ENCODE results near the gene ERP29.
A peak's percentile ranks its signal among the peaks of the same experiment; 100 is the strongest.

ERP29 gene

DNA sequence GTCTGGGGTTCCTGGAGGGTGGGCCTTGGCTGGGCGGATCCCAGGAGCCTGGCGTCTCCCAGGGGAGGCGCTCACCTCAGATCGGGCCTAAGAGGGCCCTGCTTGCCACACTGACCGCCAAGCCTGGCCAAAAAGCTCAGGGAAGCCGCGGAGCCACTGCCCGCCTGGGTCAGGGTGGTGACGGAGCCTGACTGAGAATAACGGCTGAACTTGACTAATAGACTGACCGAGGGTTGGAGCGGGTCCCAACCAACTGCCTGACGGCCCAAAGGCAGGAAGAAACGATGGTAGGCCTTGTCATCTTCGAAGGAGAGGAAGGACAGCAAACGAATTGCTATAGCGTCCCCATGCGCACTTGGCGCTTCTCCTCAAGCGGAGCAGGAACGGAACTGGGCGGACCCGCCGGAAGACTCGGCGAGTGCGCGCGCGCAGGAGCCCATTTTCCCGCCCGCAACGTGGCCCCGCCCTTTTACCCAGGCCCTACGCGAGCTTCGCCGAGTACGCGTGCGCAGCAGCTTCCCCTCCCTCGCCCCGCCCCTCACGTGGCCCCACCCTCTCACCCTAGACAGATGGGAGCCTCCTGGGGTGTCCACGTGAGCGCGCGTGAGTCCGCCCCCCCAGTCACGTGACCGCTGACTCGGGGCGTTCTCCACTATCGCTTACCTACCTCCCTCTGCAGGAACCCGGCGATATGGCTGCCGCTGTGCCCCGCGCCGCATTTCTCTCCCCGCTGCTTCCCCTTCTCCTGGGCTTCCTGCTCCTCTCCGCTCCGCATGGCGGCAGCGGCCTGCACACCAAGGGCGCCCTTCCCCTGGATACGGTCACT is at the start of gene ERP29, which contains the start of gene TMEM116:
ERP29 (plus strand) TSS at position 652 of the 826 bp plus-strand sequence; CDS start at position 692, 40 bp downstream.
TMEM116 (minus strand) TSS at position 391 of the 826 bp plus-strand sequence. CDS start 7,895 bp downstream, outside the sequence.
- peak within 1 kb of the TSS; percentile 96 for H3K4me3 ChIP-seq (ENCODE audit: low read depth, low read length)
- TF ChIP-seq, protein P1, sequence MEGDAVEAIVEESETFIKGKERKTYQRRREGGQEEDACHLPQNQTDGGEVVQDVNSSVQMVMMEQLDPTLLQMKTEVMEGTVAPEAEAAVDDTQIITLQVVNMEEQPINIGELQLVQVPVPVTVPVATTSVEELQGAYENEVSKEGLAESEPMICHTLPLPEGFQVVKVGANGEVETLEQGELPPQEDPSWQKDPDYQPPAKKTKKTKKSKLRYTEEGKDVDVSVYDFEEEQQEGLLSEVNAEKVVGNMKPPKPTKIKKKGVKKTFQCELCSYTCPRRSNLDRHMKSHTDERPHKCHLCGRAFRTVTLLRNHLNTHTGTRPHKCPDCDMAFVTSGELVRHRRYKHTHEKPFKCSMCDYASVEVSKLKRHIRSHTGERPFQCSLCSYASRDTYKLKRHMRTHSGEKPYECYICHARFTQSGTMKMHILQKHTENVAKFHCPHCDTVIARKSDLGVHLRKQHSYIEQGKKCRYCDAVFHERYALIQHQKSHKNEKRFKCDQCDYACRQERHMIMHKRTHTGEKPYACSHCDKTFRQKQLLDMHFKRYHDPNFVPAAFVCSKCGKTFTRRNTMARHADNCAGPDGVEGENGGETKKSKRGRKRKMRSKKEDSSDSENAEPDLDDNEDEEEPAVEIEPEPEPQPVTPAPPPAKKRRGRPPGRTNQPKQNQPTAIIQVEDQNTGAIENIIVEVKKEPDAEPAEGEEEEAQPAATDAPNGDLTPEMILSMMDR (IDR thresholded peaks at IDR 0.05; ENCODE audit: insufficient read depth, low read length, missing control alignments), result peak; percentile 71
- peak; percentile 84 for DNase-seq (ENCODE audit: low read depth, low spot score)
- ChIA-PET POLR2A (interaction anchor here (1.3 to 1.4 kb wide), 2 partner anchors 9 to 112 kb away, joined by 4 read pairs; partner anchors contain the start of gene TRAFD1), CTCF (interaction anchor here (1.0 to 2.9 kb wide), 7 partner anchors 9 to 68 kb away, joined by 3 to 21 read pairs (median 8); no protein-coding TSS in a partner anchor)

DNA sequence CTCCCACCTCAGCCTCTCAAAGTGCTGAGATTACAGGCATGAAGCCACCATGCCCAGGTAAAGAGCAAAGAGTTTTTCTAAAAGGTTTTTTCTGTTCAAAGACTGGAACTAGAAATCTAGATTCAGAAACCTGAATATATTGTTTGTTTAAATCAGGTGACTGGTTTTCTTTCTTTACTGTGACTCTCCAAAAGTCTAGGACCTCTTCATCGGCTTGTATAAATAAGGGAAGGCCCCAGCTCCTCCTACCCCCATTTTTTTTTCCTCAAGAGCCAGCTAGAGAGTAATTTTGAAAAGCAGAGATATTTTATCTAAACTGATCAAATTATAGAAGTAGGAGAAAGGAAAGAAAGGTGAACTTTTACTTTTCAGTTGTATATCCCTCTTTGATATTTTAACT is 48.3 kb upstream of the ERP29 start:
- CTCF ChIA-PET, result no interaction called here
- TF ChIP-seq, protein P1 (IDR thresholded peaks at IDR 0.05; ENCODE audit: insufficient read depth, low read length, missing control alignments), result no peak
- POLR2A ChIA-PET, result no interaction called here
- no peak for DNase-seq (ENCODE audit: low read depth, low spot score)
- no peak overlapping the region for H3K4me3 ChIP-seq (ENCODE audit: low read depth, low read length)

DNA sequence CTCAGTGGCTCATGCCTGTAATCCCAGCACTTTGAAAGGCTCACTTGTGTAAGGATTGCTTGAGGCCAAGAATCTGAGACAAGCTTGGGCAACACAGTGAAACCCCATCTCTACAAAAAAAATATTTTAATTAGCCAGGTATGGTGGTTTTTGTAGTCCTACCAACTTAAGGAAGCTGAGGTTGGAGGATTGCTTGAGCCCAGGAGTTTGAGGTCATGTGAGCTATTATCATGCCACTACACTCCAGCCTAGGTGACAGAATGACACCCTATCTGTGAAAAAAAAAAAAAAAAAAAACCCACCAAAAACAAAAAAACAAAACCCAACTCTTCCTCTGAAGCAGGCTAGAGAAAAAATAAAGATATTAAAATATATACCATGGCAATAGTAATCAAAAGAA is 41.4 kb upstream of the ERP29 start:
- no peak overlapping the region for H3K4me3 ChIP-seq (ENCODE audit: low read depth, low read length)
- ChIA-PET POLR2A (no interaction called here), CTCF (no interaction called here)
- no peak for DNase-seq (ENCODE audit: low read depth, low spot score)
- TF ChIP-seq, protein P1 (IDR thresholded peaks at IDR 0.05; ENCODE audit: insufficient read depth, low read length, missing control alignments), result no peak

DNA sequence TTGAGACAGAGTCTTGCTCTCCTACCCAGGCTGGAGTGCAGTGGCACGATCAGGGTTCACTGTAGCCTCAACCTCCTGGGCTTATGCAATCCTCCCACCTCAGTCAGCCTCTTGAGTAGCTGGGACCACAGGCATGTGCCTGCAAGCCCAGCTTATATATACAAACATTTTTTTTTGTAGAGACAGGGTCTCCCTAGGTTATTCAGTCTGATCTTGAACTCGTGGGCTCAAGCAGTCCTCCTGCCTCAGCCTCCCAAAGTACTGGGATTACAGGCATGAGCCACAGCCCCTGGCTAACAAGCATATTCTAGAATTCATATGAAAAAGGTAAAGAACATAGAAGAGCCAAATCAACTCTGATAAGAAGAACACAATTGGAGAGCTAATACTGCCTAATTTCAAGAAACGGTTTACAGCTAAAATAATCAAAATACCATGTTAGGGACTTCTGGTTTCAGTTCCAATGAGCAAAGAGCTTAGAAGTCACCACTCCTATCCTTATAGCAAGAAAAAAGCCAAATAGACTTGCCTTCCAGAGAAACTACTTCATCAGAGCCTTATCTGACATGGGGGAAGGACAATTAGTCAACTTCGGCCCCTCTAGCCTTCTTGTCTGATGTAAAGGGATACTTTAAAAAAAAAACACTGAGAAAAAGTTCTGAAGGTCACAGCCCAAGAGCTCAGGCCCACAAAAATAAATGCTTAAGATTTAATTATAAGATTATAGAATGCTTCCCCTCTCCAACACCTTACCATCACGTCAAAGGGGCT is 37.9 kb upstream of the ERP29 start:
- TF ChIP-seq, protein P1 (IDR thresholded peaks at IDR 0.05; ENCODE audit: insufficient read depth, low read length, missing control alignments), result no peak
- ChIA-PET CTCF (no interaction called here), POLR2A (no interaction called here)
- no peak for DNase-seq (ENCODE audit: low read depth, low spot score)
- H3K4me3 ChIP-seq (ENCODE audit: low read depth, low read length), result no peak overlapping the region

DNA sequence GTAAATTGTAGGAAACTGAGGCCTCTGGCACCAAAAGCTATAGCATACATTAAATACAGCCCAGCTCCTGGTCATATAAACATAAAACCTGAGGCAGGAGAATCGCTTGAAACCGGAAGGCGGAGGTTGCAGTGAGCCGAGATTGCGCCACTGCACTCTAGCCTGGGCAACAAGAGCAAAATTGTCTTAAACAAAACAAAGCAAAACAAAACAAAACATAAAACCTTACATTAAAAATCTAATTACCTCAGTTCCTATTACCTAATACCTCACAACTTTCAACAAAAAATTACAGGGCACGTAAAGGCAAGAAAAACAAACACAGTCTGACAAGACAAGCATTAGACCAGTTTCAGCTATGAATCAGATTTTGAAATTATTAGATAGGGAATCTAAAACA is 36.9 kb upstream of the ERP29 start:
- TF ChIP-seq, protein P1 (IDR thresholded peaks at IDR 0.05; ENCODE audit: insufficient read depth, low read length, missing control alignments), result no peak
- ChIA-PET POLR2A (no interaction called here), CTCF (interaction anchor here (1.5 kb wide), 1 partner anchor 30 kb away, joined by 4 read pairs; no protein-coding TSS in a partner anchor)
- DNase-seq (ENCODE audit: low read depth, low spot score), result no peak
- no peak overlapping the region for H3K4me3 ChIP-seq (ENCODE audit: low read depth, low read length)

DNA sequence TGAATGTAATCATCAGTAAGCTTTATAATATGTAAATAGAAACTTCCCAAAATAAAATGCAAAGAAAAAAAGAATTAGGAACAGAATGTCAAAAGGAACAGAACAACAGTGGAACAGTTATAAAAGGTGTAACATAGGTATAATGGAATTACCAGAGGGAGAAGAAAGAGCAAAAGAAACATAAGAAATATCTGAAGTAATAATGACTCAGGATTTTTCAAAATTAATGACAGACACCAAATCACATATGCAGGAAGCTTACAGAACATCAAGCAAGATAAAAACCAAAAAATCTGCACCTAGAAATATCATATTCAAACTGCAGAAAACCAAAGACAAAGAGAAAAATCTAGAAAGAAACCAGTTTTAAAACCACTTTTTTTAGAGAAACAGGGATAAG is 36.4 kb upstream of the ERP29 start:
- DNase-seq (ENCODE audit: low read depth, low spot score), result no peak
- H3K4me3 ChIP-seq (ENCODE audit: low read depth, low read length), result no peak overlapping the region
- CTCF ChIA-PET, result interaction anchor here (0.7 to 1.5 kb wide), 2 partner anchors 31 to 89 kb away, joined by 3 to 4 read pairs; no protein-coding TSS in a partner anchor
- TF ChIP-seq, protein P1 (IDR thresholded peaks at IDR 0.05; ENCODE audit: insufficient read depth, low read length, missing control alignments), result no peak
- POLR2A ChIA-PET, result no interaction called here
